Measurements from ENCODE around the gene KMT2E.

KMT2E gene

DNA sequence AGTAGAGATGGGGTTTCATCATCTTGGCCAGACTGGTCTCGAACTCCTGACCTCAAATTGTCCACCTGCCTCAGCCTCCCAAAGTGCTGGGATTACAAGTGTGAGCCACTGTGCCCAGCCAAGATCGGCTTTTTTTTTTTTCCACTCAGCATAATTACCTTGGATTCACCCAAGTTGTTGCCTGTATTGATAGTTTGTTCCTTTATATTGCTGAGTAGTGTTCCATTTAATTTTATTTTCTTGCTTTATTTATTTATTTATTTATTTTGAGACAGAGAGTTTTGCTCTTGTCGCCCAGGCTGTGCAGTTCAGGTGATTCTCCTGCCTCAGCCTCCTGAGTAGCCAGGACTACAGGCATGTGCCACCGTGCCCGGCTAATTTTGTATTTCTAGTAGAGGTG is 21.3 kb downstream of the KMT2E start:
- TF ChIP-seq GLIS3 (CRISPR knock-in tag; IDR thresholded peaks at IDR 0.05) (no peak), ISL1 (CRISPR knock-in tag; IDR thresholded peaks at IDR 0.05) (no peak), BACH2 (CRISPR knock-in tag; IDR thresholded peaks at IDR 0.05; ENCODE audit: borderline replicate concordance) (no peak), TSHZ2 (CRISPR knock-in tag; IDR thresholded peaks at IDR 0.05) (no peak), CSDC2 (CRISPR knock-in tag; IDR thresholded peaks at IDR 0.05) (no peak), ZNF565 (CRISPR knock-in tag; conservative IDR thresholded peaks at IDR 0.05; ENCODE audit: low read depth) (no peak), ARNTL (CRISPR knock-in tag; IDR thresholded peaks at IDR 0.05; ENCODE audit: borderline replicate concordance, low read depth) (no peak), PATZ1 (CRISPR knock-in tag; IDR thresholded peaks at IDR 0.05; ENCODE audit: borderline replicate concordance) (no peak), TOX (CRISPR knock-in tag; IDR thresholded peaks at IDR 0.05; ENCODE audit: borderline replicate concordance) (no peak), ZNF70 (CRISPR knock-in tag; IDR thresholded peaks at IDR 0.05) (no peak), ZC3H10 (CRISPR knock-in tag; IDR thresholded peaks at IDR 0.05) (no peak), POU6F1 (CRISPR knock-in tag; IDR thresholded peaks at IDR 0.05; ENCODE audit: borderline replicate concordance, low read depth) (no peak), TCF4 (CRISPR knock-in tag; IDR thresholded peaks at IDR 0.05; ENCODE audit: borderline replicate concordance) (no peak), ZFP30 (CRISPR knock-in tag; IDR thresholded peaks at IDR 0.05) (no peak)
- TF ChIP-seq, protein P1, sequence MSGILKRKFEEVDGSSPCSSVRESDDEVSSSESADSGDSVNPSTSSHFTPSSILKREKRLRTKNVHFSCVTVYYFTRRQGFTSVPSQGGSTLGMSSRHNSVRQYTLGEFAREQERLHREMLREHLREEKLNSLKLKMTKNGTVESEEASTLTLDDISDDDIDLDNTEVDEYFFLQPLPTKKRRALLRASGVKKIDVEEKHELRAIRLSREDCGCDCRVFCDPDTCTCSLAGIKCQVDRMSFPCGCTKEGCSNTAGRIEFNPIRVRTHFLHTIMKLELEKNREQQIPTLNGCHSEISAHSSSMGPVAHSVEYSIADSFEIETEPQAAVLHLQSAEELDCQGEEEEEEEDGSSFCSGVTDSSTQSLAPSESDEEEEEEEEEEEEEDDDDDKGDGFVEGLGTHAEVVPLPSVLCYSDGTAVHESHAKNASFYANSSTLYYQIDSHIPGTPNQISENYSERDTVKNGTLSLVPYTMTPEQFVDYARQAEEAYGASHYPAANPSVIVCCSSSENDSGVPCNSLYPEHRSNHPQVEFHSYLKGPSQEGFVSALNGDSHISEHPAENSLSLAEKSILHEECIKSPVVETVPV (CRISPR knock-in tag; IDR thresholded peaks at IDR 0.05), result no peak
- no peak for ATAC-seq

GRCh38 chr7:105036217-105037168 is 22.5 kb downstream of the KMT2E start:
- ATAC-seq, result peak; percentile 39
- no peak for TF ChIP-seq BACH2 (CRISPR knock-in tag; IDR thresholded peaks at IDR 0.05; ENCODE audit: borderline replicate concordance)
- no peak for TF ChIP-seq ISL1 (CRISPR knock-in tag; IDR thresholded peaks at IDR 0.05)
- TF ChIP-seq TSHZ2 (CRISPR knock-in tag; IDR thresholded peaks at IDR 0.05), result no peak
- TF ChIP-seq TOX (CRISPR knock-in tag; IDR thresholded peaks at IDR 0.05; ENCODE audit: borderline replicate concordance), result no peak
- TF ChIP-seq ZFP3 (CRISPR knock-in tag; IDR thresholded peaks at IDR 0.05), result no peak
- TF ChIP-seq ZNF70 (CRISPR knock-in tag; IDR thresholded peaks at IDR 0.05), result no peak
- TF ChIP-seq ZFP30 (CRISPR knock-in tag; IDR thresholded peaks at IDR 0.05), result no peak
- TF ChIP-seq CSDC2 (CRISPR knock-in tag; IDR thresholded peaks at IDR 0.05), result no peak

DNA sequence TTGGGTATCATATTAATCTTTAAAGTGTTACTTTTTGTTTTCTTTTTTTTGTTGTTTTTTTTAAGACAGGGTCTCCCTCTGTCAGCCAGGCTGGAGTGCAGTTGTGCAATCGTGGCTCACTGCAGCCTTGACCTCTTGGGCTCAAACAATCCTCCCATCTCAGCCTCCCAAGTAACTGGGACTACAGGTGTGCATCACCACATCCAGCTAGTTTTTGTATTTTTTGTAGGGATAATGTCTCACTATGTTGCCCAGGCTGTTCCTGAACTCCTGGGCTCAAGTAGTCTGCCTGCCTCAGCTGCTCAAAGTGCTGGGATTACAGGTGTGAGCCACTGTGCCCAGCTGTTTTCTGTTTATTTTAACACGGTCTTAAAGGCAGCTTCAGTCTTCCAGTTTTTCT is 23.3 kb downstream of the KMT2E start:
- TF ChIP-seq PATZ1 (CRISPR knock-in tag; IDR thresholded peaks at IDR 0.05; ENCODE audit: borderline replicate concordance) (no peak), ZNF8 (CRISPR knock-in tag; IDR thresholded peaks at IDR 0.05) (no peak), SNAI2 (CRISPR knock-in tag; IDR thresholded peaks at IDR 0.05) (no peak), RARB (CRISPR knock-in tag; IDR thresholded peaks at IDR 0.05) (no peak)
- no peak for ATAC-seq

Data from SK-N-SH treated with all-trans-retinoic acid at 6 μM for 48 hours (cell line).